Heart left ventricle (tissue), 16 donors: Measurements from ENCODE around the gene KRT222. TPM values are rescaled to one million over a fixed set of nuclear protein-coding genes. Genes with fewer than 3 reads are reported as not detected.

Experiments
- ATAC-seq, 4 donors: fragments of 200-7000 bp; cut with Tn5 transposase; one replicate each; pipeline ENCODE4 v1.9.1; 2020 to 2022; ENCODE audit warnings: moderate library complexity in 4 of 4, mild to moderate bottlenecking in 3 of 4, moderate number of reproducible peaks in 1 of 4
- DNase-seq, 5 donors: peaks; one replicate each; pipeline ENCODE4 v3.0.0-alpha.2; 2020
- H3K27ac ChIP-seq, 12 donors: fragments of 200-600 bp; sonication (generic) in 4 of 12; one replicate each; pipeline versions ENCODE4 v1.5.0 to v1.8.0; 2016 to 2022; ENCODE audit warnings: mild to moderate bottlenecking in 2 of 12
- H3K27me3 ChIP-seq, 9 donors: fragments of 200-600 bp; sonication (generic) in 2 of 9; one replicate each; pipeline versions ENCODE4 v1.5.1 to v1.8.0; 2016 to 2022; ENCODE audit warnings: mild to moderate bottlenecking in 3 of 9
- H3K36me3 ChIP-seq, 9 donors: fragments of 200-600 bp; sonication (generic) in 2 of 9; one replicate each; pipeline versions ENCODE4 v1.5.0 to v1.8.0; 2018 to 2022; ENCODE audit warnings: mild to moderate bottlenecking in 2 of 9
- H3K4me1 ChIP-seq, 12 donors: fragments of 200-600 bp; sonication (generic) in 4 of 12; one replicate each; pipeline versions ENCODE4 v1.5.0 to v1.8.0; 2016 to 2022; ENCODE audit warnings: mild to moderate bottlenecking in 3 of 12
- H3K4me3 ChIP-seq, 12 donors: fragments of 200-600 bp; sonication (generic) in 4 of 12; one replicate each; pipeline versions ENCODE4 v1.5.0 to v1.8.0; 2017 to 2022; ENCODE audit warnings: mild to moderate bottlenecking in 9 of 12, moderate library complexity in 4 of 12
- H3K9me3 ChIP-seq, 12 donors: fragments of 200-600 bp; sonication (generic) in 4 of 12; one replicate each; pipeline versions ENCODE4 v1.5.0 to v1.8.0; 2016 to 2022; ENCODE audit warnings: mild to moderate bottlenecking in 1 of 12
- POLR2A ChIP-seq, 2 donors: fragments of 450-650 bp; IDR thresholded peaks; one replicate each; pipeline ENCODE4 v1.6.1; 2017; ENCODE audit warnings: antibody characterized with exemption in 2 of 2, mild to moderate bottlenecking in 2 of 2, moderate library complexity in 2 of 2
- WGBS, 4 donors: extraction: QIAGEN DNeasy Blood & Tissue Kit in 2 of 4; methylation state at CpG; one replicate each; pipeline versions ENCODE4 v1.1.5 to v1.1.7; 2013 to 2018; 5-methylcytosine and 5-hydroxymethylcytosine counted together
- intact Hi-C, 10 donors: fragments of 100-400 bp; cut with DNase I; formaldehyde crosslinking; loops; one replicate each; pipeline versions ENCODE4 v1.11.1 to v1.14.2; 2022
- polyA plus RNA-seq, 2 donors: library from polyadenylated mRNA; stranded (reverse); fragments of 200-250 nt; gene quantifications; one replicate each; pipeline ENCODE4 v1.2.3, GENCODE V29; 2013
- total RNA-seq, 9 donors: library from RNA; depleted of rRNA in 2 of 9; stranded (reverse); fragments of >200 nt in 2 of 9; fragmentation: NEBNext Ultra II Directional in 3 of 9; extraction: Animal tissue kit (Norgen Biotek cat#: 25700) in 3 of 9; gene quantifications; one replicate each; pipeline versions ENCODE4 v1.1.0 to v1.2.4, GENCODE V29; 2016 to 2023
- TF ChIP-seq, protein P1 (sequence below), 12 donors: fragments of 200-600 bp; sonication (generic) in 4 of 12; IDR thresholded peaks; one replicate each; pipeline versions ENCODE4 v1.5.0 to v1.8.0; 2018 to 2022; ENCODE audit warnings: antibody characterized with exemption in 12 of 12, mild to moderate bottlenecking in 5 of 12
- donor health status: ischemic (EF 13 %, LVEDD 7.1; RV severe dilation, severe dysfunction).
- donor health status: healthy with polysubstance abuse.
- donor health status: DM: no; HTN: yes; CAD: no.
- donor health status: DM: no; HTN: no; CAD: no.
- donor health status: ischemic (EF 25% LVEDD 6.9; RV normal size, moderate dysfunction).
- donor health status: ischemic (EF 25% LVEDD 5.7; RV mildly dilated, moderate dysfunction).
- donor health status: healthy.
- donor health status: DM: yes; HTN: yes; CAD: no.
- donor health status: ischemic (EF 35%, LVEDD 5.7; RV mildly dilated, moderate dysfunction).
- donor health status: nonischemic (EF 11% LVEDD 7.7; RV severe dilation, severe dysfunction).
- donor health status: DM: yes; HTN: yes; CAD: no.
- donor health status: PGD.
- donor health status: ischemic (EF 29% LVEDD 5.4; RV normal size, mild dysfunction).
- donor health status: nonischemic (EF 23%, LVEDD 6.1; RV moderate dilation, normal function).

Gene KRT222
- total and polyA plus RNA-seq, 11 donors = 0.25 to 1.3 (median 0.96) TPM; not detected in 6

- 89 to 92% (median 92%) methylated on average over 6 of the region's 6 CpGs for WGBS, 4 donors
- no peak for ATAC-seq
- H3K4me3 ChIP-seq = no peak overlapping the region
- no peaks in the 10 kb centered on the region for H3K36me3 ChIP-seq
- H3K9me3 ChIP-seq = no peaks in the 10 kb centered on the region
- intact Hi-C loops = loop anchor here in 3 of 10 donors (2.0 to 5.0 kb wide), 2 partner anchors 170 to 171 kb away; no protein-coding TSS in a partner anchor
- peaks cover 0 to 24% (median 0%) of the 10 kb centered on the region in 12 donors for H3K4me1 ChIP-seq
- peaks cover 0 to 23% (median 0%) of the 10 kb centered on the region in 9 donors for H3K27me3 ChIP-seq
- no peak overlapping the region for H3K27ac ChIP-seq
- DNase-seq = no peak
- TF ChIP-seq, protein P1, sequence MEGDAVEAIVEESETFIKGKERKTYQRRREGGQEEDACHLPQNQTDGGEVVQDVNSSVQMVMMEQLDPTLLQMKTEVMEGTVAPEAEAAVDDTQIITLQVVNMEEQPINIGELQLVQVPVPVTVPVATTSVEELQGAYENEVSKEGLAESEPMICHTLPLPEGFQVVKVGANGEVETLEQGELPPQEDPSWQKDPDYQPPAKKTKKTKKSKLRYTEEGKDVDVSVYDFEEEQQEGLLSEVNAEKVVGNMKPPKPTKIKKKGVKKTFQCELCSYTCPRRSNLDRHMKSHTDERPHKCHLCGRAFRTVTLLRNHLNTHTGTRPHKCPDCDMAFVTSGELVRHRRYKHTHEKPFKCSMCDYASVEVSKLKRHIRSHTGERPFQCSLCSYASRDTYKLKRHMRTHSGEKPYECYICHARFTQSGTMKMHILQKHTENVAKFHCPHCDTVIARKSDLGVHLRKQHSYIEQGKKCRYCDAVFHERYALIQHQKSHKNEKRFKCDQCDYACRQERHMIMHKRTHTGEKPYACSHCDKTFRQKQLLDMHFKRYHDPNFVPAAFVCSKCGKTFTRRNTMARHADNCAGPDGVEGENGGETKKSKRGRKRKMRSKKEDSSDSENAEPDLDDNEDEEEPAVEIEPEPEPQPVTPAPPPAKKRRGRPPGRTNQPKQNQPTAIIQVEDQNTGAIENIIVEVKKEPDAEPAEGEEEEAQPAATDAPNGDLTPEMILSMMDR (IDR thresholded peaks at IDR 0.05) = no peak
- TF ChIP-seq POLR2A (IDR thresholded peaks at IDR 0.05) = no peak
Measured at GRCh38 chr17:40621019-40621418, 44.0 kb downstream of the KRT222 start.

DNA sequence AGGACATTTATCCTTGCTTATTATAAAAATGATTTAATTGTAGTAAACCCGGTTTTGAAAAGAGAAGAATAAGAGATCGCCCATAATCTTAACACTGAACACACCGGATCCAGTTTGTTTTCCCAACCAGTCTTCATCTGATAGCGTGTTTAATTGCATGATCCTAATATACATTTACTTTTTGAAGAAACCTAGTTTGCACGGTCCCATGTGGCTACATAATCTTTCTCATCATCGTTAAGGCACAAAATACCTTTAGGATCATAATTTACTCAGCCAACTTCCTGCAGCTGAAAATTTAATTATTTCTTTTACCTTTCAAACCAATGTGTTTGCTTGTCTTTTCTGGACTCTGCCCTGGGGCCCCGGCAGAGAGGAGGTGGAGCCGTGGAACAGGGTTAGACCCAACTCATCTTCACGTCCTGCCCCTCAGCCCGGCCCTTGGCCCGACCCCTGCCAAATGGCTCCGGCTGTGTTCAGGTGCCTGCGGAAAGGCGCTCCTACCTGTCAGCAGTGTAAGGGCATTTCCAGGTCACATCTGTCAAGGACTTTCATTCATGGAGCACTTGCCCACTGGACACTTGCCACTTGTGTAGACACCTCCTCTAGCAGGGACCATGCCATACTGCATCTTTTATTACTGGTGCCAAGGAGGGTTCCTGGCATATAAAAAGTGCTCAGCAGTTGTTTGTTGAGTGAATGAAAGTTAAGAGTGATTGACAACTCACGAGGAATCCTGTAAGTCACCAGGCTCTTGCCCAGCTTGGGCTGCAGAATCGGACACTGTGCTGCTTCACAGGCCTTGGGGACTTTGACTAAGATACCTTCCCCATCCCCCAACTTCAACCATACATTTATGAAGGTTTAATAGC, 46.0 kb downstream of the KRT222 start:
- peaks cover 0 to 36% (median 0%) of the 10 kb centered on the region in 12 donors for H3K4me1 ChIP-seq
- WGBS, 4 donors = 70 to 85% (median 78%) methylated on average over 16 of the region's 16 CpGs
- no peak for TF ChIP-seq POLR2A (IDR thresholded peaks at IDR 0.05)
- TF ChIP-seq, protein P1 (IDR thresholded peaks at IDR 0.05) = no peak
- H3K27me3 ChIP-seq = peaks cover 0 to 39% (median 4%) of the 10 kb centered on the region in 9 donors
- no peak overlapping the region for H3K4me3 ChIP-seq
- intact Hi-C loops = loop anchor here in 7 of 10 donors (5.0 to 10.0 kb wide), 4 partner anchors 173 to 1046 kb away; partner anchors contain the start of gene KRT28 (in 1 of the 7)
- H3K27ac ChIP-seq = no peak overlapping the region
- DNase-seq = no peak
- no peaks in the 10 kb centered on the region for H3K9me3 ChIP-seq
- H3K36me3 ChIP-seq = no peaks in the 10 kb centered on the region
- no peak for ATAC-seq

DNA sequence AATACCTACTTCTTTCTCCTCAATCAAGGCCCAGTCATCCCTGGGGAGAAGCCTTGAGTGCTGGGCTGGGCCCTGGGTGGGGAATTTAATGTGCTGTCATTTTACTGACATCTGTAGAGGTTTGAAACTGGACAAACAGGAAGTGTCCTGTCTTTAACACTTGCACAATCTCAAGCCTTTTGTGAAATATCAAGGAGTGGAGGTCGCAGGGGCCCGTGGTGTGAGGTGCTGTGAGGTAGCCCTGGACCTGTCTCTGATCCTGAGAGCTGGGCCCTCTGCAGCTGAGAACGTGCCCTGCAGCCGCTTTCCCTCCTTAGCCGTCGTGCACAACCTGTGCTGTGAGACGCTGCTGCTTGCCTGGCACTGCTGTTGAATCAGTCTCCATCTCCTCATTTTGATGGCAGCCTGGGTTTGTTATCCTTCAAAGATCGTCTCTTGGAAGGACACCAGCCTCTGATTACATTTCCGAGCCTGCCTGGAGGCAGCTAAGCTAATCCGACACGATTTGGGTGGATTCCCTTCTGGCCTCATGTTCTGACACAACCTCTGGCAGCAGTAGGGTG, 47.2 kb downstream of the KRT222 start:
- H3K27me3 ChIP-seq = peaks cover 0 to 47% (median 4%) of the 10 kb centered on the region in 9 donors

More for the DNA sequence above, 47.2 kb downstream of the KRT222 start:
- H3K9me3 ChIP-seq = no peaks in the 10 kb centered on the region
- TF ChIP-seq, protein P1 (IDR thresholded peaks at IDR 0.05) = no peak
- TF ChIP-seq POLR2A (IDR thresholded peaks at IDR 0.05) = no peak
- no peaks in the 10 kb centered on the region for H3K36me3 ChIP-seq
- DNase-seq (no peak), ATAC-seq (no peak)
- H3K4me1 ChIP-seq = peaks cover 0 to 33% (median 0%) of the 10 kb centered on the region in 12 donors
- no peak overlapping the region for H3K27ac ChIP-seq
- H3K4me3 ChIP-seq = no peak overlapping the region
- 70 to 82% (median 77%) methylated on average over 8 to 11 of the region's 11 CpGs for WGBS, 4 donors
- intact Hi-C loops = loop anchor here in 7 of 10 donors (5.0 to 10.0 kb wide), 4 partner anchors 175 to 1047 kb away; partner anchors contain the start of gene KRT28 (in 1 of the 7)
